NCI-H128 (cell line): Measurements from ENCODE around the gene KLK13.

ENCODE experiments used
- DNase-seq: peaks from one replicate; lab custom pipeline; 2025; ENCODE audit not compliant: unreplicated experiment; lab: John Stamatoyannopoulos, UW

KLK13 gene

GRCh38 chr19:51020988-51021651 is 43.8 kb downstream of the KLK13 start:
- peak; percentile 3 for DNase-seq

DNA sequence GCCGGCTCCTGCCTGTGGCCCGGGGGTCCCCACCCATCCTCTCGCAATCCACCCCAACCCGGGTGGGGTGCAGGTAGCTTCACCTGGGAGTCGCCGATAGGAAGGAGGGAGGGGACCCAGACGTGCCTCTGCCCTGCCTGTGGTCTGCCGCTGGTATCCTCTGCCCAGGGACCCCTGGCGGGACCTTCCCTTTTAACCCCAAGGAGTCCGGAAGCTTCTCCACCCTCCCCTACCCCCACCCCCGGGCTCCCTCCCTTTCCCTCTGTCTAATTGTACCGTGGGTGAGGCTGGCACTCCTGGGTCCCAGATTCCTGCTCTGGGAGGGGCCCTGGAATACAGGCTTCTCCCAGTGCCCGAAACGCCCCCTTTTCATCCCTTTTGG is 45.4 kb downstream of the KLK13 start, which contains the start of gene KLK10:
TSS of gene KLK10 (minus strand) at position 166 of the 382 bp plus-strand sequence. CDS start 579 bp downstream, outside the sequence.
- no peak for DNase-seq

DNA sequence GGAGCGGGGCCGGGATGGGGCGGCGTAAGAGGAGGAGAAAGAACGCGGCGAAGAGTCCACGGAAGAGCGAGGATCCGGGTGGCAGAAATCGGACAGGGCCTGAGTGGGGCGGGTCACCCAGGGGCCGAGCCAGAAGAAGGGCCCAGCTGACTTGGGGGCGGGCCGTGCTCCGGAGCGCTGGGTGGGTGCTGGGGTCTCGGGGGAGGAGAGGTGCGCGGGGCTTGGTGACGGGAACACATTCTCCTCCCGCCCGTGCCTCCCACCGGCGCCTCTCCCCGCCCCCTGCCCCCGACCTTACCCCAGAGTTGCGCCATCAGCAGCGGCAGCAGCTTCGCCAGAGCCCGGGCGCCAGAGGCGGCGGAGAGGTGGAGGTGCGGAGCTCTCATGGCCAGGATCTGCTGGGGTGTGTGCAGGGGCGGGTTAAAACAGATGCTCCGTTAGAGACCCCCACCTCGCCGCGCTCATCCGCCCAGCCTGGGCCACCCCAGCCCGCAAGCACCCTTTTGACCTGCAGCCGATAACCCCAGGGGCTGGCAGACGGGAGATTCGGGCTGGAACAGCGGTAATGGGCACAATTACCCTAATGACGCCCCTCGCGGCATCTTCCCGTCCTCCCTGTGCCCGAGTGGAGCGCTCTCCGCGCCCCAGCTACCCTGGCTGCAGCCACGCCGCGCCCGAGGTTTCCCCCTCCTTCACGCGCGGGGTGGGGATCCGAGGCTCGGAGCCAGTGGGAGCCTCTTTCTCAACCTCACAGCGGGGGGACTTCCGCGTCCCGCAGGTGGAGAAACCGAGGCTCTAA is 45.9 kb downstream of the KLK13 start:
- no peak for DNase-seq

- no peak for DNase-seq
Measured at GRCh38 chr19:51016798-51017683, 47.9 kb downstream of the KLK13 start.

DNA sequence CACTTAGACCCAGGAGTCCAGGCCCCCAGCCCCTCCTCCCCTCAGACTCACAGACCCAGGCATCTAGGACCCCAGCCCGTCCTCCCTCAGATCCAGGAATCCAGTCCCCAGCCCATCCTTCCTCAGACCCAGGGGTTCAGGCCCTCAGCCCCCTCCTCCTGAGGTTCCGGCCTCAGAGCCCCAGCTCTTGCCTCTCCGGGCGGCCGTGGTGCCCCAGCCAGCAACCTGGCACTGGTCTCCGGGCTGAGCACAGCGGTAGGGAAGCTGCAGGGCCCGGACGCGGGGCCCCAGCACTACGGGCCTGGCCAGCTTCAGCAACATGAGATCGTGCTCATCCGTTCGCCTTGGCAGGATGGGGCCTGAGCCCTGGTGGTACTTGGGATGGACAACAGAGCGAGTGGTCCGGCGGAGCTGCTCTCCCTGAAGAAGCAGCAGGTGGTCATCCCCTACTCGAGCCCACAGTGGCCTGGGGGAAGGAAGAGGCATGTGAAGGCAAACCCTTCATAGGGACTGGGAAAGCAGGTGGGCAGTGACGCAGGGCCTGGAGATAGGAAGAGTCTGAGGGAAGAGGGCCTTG is 49.1 kb downstream of the KLK13 start:
- no peak for DNase-seq

GRCh38 chr19:51014242-51014641 is 50.6 kb downstream of the KLK13 start:
- no peak for DNase-seq

DNA sequence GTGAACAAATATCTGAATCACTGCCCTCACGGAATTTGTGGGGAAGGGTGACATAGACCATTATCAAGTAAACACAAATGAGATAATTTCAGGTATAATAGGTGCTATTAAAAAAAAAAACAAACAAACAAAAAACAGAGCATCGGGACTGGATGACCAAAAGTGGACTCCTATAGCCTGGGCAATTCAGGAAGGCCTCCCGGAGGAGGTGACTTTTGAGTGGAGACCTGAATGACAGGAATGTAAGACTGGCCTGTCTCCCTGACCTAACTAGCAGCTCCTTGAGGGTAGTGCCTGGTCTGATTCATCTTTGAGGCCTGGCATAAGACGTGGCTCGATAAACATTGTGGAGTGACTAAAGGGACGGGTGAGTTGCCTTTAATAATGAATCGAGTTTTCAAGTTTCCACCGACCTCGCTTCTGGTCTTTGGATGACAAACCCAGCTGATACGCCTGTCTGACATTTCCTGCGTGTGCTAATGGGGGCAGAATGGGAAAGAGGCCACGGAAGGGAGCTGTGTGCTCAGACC is 52.2 kb downstream of the KLK13 start:
- no peak for DNase-seq

DNA sequence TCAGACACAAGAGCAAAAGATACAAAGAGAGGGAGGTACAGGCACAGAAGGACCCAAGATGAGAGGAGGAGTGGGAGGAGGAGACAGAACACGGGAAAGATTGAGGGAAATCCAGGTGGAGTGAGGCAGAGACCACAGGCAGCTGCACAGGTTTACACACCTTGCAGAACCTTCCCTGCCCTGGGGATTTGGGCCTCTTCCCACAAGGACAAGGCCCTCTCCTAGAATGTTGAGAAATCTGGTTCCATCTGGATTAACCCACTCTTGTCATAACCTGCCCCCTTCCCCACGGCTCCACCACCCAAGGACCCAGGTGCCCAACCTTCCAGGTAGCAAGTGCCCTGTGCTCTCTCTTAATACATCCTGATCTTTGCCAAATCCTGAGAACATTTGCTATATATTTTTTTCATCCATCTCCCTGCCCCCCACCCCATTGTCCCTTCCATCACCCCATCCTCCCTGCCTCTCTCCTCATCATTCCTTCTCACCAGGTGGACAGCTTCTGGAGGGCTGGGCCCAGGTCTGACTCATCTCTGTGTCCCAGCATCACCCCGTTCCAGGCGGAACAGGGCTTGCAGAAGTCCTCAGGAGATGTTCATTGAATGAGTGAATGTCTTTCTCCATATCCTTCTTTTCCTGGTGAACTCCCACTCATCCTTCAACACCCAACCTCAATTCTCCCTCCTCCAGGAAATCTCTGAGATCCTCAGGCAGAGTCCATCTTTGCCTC is 54.7 kb downstream of the KLK13 start:
- no peak for DNase-seq

GRCh38 chr19:51009061-51009891 is 55.6 kb downstream of the KLK13 start:
- no peak for DNase-seq

GRCh38 chr19:51007488-51007887 is 57.4 kb downstream of the KLK13 start:
- DNase-seq: no peak

DNA sequence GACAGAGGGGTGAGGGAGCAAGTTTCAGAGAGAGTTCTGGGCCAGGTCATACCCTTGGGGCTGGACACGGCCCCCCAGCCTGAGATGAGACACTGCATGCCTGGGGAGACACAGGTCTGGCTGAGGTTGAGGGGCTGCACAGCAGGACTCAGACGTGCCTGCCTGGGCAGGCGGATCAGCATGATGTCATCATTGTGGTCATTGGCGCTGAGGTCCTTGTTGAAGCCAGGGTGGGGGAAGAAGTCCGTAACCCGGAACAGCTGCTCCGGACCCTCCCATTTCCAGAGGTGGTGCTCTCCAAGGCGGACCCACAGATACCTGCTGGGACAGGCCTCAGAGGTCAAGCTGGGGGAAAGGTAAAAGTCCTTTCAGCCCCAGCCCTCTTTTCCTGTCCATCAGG is 58.5 kb downstream of the KLK13 start:
- no peak for DNase-seq
